Neural progenitor cell (in vitro differentiated cells): Measurements from ENCODE around the gene ELOVL2.

Experiments used
- EZH2phosphoT487 ChIP-seq: fragments of 200-600 bp; sonication (generic); IDR thresholded peaks from 2 replicates; pipeline ENCODE4 v1.6.1; 2017; ENCODE audit warnings: antibody characterized with exemption
- TF ChIP-seq, protein P1 (sequence below): fragments of 200-600 bp; sonication (generic); IDR thresholded peaks from 2 replicates; pipeline ENCODE4 v1.5.1; 2017; ENCODE audit warnings: antibody characterized with exemption, mild to moderate bottlenecking

DNA sequence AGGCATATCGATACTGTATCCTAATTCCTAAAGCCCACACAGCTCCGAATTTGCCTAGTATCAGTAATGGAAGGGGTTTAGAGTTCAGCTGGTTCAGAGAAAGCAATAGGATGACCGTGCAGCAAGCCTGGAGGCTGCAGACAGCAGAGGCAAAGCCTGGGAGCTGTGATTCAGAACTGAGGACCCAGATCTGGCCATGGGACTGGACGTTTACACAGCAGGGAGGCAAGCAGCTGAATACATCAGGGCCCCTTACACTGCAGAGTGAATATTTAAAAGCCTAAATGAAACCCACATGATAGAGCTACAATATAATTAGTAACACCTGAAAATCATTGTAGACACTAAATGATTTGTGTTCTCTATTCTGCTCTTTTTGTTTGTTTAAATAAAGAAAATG is 38.0 kb downstream of the ELOVL2 start:
- TF ChIP-seq, protein P1, sequence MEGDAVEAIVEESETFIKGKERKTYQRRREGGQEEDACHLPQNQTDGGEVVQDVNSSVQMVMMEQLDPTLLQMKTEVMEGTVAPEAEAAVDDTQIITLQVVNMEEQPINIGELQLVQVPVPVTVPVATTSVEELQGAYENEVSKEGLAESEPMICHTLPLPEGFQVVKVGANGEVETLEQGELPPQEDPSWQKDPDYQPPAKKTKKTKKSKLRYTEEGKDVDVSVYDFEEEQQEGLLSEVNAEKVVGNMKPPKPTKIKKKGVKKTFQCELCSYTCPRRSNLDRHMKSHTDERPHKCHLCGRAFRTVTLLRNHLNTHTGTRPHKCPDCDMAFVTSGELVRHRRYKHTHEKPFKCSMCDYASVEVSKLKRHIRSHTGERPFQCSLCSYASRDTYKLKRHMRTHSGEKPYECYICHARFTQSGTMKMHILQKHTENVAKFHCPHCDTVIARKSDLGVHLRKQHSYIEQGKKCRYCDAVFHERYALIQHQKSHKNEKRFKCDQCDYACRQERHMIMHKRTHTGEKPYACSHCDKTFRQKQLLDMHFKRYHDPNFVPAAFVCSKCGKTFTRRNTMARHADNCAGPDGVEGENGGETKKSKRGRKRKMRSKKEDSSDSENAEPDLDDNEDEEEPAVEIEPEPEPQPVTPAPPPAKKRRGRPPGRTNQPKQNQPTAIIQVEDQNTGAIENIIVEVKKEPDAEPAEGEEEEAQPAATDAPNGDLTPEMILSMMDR: no peak
- no peak for TF ChIP-seq EZH2phosphoT487
